A204.1 (cell line): ENCODE results near the gene SCAF1.
"Not testable (repeated sequence)": the region's sequence is repeated elsewhere in the genome, so short reads cannot be mapped to it uniquely, and the experiment has no call there.

Experiments used
- FAIRE-seq: peaks from 2 replicates; lab custom pipeline; 2012; peaks lifted over from hg19 to GRCh38; lab: Jason Lieb, UNC

The SCAF1 gene

DNA sequence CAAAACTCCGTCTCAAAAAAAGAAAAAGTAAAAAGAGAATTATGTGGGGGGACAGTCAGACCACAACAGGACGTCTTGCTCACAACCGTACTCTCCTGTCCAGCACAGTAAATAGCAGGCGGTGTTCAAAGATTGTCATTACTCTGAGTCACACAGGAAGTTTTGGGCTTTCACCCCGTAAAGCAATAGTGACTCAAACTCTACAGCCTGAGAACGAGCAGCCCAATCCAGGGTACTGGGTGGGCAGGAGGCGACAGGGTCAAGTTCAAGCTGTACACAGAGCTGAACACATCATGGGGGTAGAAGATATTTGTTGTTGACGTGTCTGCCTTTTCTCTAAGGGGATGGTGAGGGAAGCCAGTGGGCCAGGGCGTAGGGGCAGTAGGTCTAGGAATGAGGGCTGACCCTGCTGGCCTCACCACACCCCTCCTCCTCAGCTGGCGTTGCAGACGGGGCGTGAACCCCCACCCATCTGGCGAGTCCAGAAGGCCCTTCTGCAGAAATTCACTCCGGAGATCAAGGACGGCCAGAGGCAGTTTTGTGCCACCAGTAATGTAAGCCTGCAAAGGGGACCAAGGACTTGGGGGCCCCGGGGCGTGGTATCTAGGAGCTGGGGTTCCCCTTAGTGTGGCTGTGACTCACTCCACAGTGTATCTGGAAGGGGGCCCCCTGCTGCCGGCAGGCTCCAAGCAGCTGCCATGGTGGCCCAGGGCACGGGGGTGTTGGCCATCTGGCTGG is 27.7 kb upstream of the SCAF1 start:
- no peak for FAIRE-seq

DNA sequence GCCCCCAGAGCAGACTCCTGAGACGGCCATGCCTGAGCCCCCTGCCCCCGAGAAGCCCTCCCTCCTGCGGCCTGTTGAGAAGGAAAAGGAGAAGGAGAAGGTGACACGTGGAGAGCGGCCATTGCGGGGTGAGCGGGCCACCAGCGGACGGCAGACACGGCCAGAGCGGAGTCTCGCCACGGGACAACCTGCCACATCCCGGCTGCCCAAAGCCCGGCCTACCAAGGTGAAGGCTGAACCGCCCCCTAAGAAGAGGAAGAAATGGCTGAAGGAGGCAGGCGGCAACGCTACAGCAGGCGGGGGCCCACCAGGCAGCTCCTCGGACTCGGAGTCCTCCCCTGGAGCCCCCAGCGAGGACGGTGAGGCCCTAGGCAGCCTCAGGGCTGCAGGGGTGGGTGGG is 26.1 kb upstream of the SCAF1 start:
- no peak for FAIRE-seq

DNA sequence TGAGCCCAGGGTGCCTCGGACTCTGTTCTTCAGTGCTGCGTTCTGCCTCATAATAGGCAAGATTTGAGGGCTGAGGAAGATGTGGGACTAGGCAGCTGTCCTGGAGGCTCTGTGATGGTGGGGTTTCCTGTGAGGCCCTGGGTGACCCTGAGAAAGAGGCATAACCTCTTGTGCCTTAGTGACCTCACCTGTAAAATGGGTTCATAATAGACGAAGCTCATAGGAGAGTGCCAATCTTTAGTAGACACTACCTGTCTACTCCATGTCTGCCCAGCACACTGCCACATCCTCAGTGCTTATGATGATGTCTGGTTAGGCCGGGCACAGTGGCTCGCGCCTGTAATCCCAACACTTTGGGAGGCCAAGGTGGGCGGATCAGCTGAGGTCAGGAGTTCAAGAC is 25.5 kb upstream of the SCAF1 start:
- no peak for FAIRE-seq

DNA sequence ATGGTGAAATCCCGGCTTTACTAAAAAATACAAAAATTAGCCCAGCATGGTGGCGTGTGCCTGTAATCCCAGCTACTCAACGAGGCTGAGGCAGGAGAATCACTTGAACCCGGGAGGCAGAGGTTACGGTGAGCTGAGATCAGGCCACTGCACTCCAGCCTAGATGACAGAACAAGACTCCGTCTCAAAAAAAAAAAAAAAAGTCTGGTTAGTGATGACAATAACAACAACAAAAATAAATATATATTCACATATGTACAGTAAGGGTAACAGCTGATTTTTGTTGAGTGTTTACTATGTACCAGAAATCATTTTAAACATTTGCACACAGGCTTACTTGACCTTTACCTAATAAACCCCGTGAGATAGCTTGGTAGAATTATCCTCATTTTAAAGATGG is 25.1 kb upstream of the SCAF1 start:
- no peak for FAIRE-seq

DNA sequence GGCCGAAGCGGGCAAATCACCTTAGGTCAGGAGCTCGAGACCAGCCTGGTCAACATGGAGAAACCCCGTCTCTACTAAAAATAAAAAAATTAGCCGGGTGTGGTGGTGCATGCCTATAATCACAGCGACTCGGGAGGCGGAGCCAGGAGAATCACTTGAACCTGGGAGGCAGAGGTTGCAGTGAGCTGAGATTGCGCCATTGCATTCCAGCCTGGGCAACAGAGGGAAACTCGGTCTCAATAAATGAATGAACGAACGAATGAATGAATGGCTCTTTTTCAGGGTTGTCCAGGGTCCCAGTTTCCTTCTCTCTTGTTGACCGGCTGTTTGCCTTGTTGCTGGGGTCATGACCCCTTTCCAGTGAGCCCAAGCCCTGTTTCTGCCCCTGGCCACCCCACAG is 24.1 kb upstream of the SCAF1 start:
- FAIRE-seq = not testable (repeated sequence)

DNA sequence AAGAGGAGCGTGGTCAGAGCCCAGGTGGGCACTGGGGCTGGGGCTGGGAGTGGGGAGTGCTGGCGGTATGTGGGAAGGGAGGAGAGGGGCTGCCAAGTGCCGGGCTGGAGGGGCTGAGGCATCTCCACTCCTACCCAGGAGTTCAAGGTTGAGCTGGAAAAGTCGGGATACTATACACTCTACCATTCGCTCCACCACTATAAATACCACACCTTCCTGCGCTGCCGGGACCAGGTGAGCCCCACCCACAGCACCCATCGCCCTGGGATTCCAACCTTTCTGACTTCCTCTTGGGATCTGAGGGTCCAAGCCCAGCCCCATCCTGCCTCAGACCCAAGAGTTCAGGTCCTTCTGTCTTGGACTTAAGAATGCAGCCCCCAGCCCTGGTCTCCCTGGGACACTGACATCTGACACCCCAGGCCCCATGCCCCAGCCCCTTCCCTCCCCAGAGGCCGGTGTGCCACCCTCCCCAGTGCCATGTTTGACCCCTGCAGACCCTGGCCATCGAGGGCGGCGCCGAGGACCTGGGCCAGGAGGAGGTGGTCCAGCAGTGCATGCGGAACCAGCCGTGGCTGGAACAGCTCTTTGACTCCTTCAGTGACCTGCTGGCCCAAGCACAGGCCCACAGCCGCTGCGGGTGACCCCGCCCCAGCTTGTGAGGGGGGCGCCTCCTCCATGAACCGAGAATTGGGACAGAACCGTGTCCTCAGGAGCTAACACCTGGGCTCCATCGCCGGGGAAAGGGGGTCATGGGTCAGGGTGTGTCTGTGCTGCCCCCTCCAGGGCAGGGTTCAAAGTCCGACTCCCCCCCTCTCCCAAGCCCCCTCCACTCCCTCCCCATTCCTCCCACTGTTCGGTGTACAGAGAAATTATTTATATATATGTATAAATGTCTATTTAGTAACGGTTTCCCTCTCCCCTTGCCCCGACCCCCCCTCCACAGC is 16.8 kb upstream of the SCAF1 start:
- FAIRE-seq = no peak

DNA sequence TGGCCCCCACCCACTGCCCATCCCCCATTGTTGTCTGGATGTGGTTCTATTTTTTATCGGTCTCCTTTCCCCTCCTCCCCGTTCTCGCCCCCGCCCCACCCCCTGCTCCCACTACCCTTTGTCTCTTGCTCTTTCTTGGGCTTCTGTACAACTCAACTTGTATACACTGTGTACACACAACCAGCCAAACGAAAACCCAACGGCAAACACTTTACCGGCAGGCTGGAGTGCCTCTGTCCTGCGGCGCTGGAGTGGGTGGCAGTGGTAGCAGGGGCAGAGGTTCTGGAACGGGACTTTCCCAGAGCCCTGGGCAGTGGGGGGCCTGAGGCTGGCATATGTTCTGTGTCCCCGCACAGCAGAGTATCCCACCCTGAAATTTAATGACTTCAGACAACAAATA is 15.8 kb upstream of the SCAF1 start:
- no peak for FAIRE-seq

DNA sequence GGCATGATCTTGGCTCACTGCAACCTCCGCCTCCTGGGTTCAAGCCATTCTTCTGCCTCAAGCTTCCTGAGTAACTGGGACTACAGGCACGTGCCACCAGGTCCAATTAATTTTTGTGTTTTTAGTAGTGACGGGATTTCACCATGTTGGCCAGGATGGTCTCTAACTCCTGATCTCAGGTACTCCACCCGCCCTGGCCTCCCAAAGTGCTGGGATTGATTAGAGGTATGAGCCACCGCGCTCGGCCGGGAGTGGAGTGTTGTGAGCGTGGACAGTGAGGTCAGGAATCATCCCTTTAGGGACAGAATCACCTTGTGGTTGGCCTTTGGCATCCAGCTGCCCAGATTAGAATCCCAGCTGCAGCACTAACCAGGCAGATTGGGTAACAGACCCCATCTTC is 12.3 kb upstream of the SCAF1 start:
- FAIRE-seq = no peak

DNA sequence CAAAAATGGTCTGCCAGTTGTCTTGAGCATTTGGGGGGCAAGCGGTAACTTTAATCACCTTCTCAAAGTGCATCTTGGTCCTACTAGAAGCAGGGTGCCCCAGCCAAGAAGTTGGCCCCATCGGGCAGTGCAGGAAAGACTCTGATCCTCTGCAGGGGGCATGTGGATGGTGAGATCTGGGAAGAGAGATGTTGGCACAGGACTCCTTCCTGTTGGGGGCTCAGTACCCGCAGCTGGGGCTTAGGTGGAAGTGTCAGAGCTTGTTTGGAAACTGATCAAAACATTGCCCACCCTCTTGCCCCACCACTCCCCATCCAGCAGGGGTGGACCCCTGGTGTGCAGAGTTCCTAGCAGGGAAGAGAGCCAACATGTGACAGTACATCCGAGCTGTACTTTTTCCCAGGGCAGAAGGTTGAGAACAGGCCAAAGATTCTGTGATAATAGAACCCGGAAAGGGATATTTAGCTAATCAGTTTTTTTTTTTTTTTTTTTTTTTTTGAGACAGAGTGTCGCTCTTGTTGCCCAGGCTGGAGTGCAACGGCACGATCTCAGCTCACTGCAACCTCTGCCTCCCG is 10.9 kb upstream of the SCAF1 start:
- FAIRE-seq = no peak

DNA sequence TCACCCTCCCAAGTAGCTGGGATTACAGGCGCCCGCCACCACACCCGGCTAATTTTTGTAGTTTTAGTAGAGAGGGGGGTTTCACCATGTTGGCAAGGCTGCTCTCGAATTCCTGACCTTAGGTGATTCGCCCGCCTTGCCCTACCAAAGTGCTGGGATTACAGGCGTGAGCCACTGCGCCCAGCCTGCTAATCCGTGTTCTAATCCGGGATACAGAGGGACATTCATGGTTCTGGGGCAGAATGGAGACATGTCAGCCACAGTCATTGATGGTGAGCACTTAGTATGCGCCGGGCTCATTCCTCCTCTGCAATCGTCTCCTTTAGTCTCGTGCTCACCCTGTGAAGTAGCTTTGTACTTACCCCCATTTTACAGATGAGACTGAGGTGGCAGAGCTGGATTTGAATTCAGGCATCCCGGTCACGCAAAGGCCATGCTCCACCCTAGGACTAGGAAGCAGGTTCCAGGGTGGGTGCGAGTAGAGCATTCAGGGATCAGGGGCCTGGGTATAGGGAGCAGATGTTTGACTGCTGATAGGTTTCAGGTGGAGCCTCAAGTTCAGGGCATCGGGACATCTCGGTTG is 10.3 kb upstream of the SCAF1 start:
- no peak for FAIRE-seq

DNA sequence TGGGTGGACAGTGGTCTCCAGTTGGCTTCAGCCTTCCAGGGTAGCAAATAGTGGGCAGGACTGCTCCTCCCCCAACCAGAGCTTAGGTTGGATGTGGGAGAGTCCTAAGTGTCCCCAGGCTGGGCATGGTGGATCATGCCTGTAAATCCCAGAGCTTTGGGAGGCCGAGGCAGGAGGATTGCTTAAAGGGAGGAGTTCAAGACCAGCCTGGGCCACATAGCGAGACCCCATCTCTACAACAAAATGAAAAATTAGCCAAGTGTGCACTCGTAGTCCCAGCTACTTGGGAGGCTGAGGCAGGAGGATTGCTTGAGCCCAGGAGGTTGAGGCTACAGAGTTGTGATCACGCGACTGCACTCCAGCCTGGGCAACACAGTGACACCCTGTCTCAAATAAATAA is 9.4 kb upstream of the SCAF1 start:
- FAIRE-seq = no peak

DNA sequence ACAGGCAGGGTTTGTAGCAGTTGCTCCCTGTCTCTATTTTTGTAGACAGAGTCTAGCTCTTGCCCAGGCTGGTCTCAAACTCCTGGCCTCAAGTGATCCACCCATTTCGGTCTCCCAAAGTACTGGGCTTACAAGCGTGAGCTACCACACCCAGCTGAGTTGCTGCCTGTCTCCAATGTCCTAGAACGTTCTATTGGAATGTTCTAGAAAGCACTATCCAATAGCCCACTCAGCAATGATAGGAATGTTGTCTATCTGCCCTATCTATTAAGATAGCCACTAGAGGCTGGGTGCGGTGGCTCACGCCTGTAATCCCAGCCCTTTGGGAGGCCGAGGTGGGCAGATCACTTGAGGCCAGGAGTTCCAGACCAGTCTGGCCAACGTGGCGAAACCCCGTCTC is 8.7 kb upstream of the SCAF1 start:
- FAIRE-seq = not testable (repeated sequence)

DNA sequence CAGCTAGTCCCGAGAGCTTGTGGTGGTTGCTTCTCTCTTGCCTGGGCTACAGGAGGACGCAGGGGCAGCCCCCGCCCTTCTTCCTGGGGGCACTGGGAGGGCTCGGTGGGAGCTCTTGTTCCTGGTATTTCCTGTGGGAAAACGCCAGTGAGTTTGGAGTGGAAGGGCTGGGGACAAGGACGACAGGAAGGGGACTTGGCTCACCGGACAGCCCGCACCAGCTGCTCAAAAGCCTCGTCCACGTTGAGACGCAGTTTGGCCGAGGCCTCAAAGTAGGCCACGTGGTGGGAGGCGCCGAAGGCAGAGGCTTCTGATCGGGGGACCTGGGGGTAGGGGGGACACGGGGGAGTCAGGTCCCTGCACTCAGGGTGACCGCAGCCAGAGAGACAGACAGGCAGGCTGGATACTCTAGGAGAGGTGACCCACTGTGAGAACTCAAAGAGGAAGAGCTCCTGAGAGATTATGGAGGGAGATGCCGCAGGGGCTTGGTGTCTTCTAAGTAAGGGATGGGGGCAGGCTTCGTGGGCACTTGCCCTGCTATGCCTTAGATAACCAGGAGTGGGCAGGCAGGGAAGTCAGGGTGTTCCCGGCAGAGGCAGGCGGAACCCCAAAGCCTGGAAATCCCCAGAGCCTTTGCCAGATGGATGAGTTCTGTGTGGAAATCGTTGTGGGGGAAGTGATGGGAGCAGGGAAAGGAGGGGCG is 6.3 kb upstream of the SCAF1 start:
- no peak for FAIRE-seq

DNA sequence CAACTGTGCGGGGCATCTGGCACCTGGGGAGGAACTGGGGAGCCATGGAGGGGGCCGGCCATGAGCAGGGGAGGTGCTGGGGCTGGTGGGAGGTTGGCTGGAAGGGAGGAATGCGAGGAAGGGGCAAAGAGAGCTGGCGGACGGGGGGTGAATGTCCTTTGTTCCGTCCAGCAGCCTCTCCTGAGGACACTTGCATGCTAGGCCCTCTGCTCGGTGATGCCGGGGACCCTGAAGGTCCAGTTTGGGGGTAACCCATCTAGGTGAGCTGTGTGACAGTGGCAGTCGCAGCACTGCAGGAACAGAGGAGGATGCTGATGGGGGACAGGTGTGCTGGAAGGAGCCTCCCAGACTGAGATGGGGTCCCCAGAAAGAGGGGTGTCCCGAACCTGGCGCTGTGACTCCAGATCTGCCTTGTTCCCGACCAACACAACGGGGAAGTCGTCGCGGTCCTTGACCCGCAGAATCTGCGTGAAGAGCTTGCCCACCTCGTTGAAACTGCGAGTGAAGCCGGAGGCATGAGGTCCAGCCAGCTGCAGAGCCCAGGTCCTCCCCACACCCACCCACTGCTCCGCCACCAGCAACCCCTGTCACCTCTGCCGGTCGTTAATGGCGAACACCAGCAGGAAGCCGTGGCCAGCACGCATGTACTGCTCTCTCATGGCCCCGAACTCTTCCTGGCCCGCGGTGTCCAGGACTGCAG is 5.6 kb upstream of the SCAF1 start:
- FAIRE-seq = no peak

DNA sequence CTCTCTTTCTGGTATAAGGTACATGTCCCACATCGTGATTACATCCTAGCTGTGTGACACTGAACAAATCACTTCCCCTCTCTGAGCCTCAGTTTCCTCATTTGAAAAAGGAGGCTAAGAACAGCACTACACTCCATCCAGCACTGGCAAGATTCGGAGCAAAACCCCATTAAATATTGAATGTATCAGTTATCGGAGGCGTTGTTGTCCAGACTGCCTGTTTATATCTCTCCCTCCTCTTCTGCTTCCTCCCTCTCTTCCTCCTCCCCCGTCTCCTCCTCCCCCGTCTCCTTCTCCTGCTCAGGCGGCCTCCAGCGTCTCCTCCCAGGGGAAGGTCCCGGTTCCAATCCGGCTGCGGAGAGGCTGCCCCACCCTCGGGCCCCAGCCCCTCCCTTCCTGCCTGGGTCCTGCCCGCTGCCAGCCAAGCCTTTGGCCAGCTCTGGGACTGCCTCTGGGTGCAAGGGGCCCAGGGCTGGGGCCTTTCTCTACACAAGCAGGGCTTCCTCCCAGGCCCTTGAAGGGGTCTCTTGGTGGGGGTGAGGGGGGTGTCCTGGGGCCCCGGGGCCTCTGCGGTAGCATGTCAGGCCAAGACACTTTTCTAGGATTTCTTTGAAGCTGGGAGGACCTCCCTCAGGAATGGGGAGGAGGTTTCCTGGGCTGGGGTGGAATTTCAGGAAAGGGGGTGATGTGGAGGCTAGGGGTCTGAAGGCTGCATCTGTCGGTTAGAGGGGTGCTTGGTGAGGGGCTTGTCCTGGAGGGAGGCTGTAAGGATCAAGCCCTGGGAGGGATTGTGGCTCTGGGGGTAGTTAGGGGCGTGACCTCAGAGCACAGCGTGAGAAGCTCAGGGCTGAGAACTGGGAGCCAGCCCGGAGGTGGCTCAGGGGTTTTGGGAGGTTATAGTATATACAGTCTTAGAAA is 3.9 kb upstream of the SCAF1 start:
- no peak for FAIRE-seq

DNA sequence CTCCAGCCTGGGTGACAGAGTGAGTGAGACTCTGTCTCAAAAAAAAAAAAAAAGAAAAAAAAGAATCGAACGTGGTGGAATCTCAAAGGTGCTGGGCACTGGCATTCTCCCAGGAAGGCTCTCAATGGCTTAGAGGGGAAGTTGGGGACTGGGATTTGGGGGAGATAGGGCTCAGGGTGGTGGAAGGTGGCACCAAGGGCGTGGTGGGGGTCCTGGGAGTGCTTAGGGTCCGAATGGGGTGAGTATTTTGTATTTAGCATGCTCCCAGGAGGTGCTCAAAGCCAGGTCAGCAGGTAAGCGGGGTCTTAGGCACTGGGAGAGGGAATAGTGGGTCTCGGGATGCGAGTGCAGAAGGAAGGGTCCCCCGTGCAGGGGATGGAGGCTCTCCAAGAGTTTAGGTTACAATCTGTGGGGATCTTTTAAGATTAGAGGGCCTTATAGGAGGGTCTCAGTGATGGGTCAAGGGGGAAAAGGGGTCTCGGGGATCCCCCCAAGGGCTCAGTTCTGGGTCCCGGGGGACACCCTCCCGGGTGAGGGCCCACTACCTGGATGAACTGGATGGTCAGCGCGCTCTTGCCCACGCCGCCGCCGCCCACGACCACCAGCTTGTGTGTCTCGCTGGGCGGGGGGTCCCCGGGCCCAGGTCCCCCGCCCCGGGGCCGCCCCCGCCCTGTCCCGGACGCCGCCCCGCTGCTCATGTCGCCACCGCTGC is 2.5 kb upstream of the SCAF1 start:
- no peak for FAIRE-seq

DNA sequence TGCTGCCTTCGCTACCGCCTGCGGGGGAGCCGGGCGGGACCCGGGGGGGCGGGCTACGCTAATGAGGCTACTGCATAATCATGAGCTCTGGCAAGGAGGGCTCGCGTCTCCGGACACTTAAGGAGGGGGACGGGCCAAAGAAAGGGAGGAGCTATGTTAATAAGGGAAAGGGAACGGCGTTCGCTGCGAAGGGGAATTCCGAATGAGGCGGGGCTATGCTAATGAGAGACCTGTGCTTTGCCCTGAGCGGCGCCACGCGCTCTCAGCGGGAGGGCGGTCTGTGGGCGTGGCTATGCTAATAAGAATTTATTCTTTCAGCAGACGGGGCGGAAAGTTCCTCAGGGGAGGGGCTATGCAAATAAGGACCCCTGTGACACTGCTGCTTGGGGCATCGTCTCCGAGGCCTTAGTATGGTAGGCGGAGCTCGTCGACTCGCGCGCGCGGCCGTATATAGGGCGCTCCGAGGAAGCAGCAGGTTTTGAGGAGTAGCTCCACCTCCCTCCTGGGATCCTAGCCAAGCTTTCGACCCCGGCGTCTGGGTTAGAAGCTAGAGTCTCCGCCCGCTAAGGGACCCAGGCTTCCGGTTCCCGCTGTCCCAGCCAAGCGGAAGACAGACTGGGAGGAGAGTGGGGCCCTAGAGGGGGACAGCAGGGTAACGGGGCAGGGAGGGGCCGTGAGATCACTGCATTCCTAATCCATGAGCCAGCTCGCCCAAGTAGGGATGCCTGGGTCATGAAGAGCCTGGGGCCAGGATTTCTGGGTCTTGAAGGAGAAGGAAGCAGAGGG is 1.7 kb upstream of the SCAF1 start, which contains the start of gene RRAS:
Gene RRAS (minus strand): TSS at position 31 of the 786 bp plus-strand sequence. CDS start 45 bp downstream, outside the sequence.
- FAIRE-seq = peak; percentile 99

DNA sequence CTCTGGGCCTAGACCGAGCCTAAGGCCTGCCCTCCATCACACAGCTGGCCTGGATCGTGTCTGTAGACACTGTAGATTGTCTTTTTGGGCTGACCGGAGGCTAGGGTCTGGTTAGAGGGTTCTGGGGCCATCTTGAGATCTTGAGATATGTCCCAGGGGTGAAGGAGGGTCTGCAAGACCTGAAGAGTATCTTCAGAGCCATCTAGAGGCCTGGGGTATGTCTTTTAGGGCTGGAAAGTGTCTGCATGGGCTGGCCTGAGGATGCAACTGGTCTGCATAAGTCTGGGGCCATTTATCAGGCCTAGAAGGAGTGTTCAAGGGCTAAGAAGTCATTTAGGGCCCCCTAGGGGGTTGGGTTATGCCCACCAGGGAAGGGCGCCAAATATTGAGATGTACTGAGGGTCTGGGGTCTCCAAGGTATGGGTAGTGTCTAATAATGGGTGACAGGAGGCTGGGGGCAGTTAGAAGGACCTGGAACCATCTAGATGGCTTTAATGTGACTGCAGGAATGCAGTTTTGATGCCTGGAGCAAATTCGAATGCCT is 555 bp downstream of the SCAF1 start:
- FAIRE-seq = no peak

DNA sequence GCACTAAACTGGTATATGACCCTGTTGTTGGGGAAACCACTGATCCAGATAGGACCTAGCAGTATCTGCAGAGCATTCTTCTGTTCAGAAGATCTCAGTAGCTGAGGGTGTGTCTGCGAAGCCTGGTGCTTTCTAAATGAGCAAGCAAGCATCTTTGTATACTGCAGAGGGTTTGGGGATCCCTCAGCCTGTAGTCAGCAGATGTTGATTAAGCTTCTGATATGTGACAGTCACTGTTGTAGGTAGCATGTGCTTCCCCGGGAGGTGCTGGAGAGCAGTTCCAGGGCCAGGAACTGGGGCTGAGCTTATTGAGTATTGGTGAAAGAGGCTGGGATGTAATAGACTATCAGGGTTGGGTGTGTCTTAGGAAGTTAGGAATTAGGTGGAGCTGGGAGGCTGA is 1.5 kb downstream of the SCAF1 start:
- FAIRE-seq = no peak
